ENCODE measurements around the gene XPO5. TPM values are rescaled to one million over a fixed set of nuclear protein-coding genes. Genes with fewer than 3 reads are reported as not detected.

Gene XPO5
- total and polyA plus RNA-seq, 7 donors: 12.3 to 40.1 (median 19.2) TPM

DNA sequence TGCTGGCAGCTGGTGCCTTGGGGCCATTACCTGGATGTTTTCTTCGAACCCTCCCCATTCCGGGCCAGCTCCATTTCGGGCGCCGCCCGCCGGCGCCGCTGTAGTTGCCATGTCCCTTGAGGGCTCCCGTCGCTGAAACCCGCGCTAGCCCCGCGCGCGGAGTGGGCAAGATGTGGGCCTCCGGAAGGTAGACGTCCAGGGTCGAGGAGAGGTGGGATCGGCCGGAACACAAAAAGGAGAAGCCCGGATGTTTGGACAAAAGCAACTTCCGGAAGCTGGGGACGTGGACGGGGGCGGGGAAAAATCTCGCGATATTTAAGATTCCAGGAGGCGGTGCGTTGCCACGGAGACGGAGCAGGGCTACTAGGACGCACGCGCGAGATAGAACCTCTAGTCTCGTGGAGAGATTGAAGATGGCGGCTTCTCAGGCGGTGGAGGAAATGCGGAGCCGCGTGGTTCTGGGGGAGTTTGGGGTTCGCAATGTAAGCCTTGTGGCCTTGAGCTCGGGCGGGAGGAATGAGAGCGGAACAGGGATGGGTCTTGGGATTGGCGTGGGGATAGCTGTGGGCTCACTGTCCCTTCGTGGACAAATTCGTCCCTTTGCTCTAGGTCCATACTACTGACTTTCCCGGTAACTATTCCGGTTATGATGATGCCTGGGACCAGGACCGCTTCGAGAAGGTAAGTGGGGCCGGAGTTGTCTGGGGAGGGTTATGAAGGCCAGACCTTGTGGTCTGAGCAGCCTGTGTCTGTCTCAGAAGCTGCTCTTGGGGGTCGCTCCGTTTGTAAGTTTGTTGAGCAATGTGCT is 58.9 kb downstream of the XPO5 start, which contains the start of the genes POLR1C and YIPF3:
POLR1C (plus strand) TSS at position 393 of the 808 bp plus-strand sequence; CDS start at position 414, 21 bp downstream.
YIPF3 (minus strand) TSS at position 230 of the 808 bp plus-strand sequence; CDS start at position 111, 119 bp downstream.
- Histone ChIP-seq H3K4me3 (peak within 1 kb of the TSS; percentile 94), H3K9me3 (no peaks in the 10 kb centered on the region), H3K4me1 (peaks cover 34% of the 10 kb centered on the region), H3K27me3 (ENCODE audit: insufficient read depth in 3 of 3, low read length in 2 of 3) (no peaks in the 10 kb centered on the region), H3K27ac (peak within 1 kb of the TSS; percentile 94), H3K36me3 (ENCODE audit: insufficient read depth in 1 of 2, low read depth in 1 of 2) (peaks cover 19 to 69% of the 10 kb centered on the region in 2 donors)
- intact Hi-C loops (cut with DNase I): loop anchor here in 1 of 2 donors (10.0 kb wide), 1 partner anchor 622 kb away; a partner anchor contains a TSS
- DNase-seq: peak; percentile 96 to 98
- peak; percentile 95 to 98 (median 97) for ATAC-seq
- WGBS, 3 donors: 0% methylated on average over 57 of the region's 57 CpGs
- TF ChIP-seq, protein P1, sequence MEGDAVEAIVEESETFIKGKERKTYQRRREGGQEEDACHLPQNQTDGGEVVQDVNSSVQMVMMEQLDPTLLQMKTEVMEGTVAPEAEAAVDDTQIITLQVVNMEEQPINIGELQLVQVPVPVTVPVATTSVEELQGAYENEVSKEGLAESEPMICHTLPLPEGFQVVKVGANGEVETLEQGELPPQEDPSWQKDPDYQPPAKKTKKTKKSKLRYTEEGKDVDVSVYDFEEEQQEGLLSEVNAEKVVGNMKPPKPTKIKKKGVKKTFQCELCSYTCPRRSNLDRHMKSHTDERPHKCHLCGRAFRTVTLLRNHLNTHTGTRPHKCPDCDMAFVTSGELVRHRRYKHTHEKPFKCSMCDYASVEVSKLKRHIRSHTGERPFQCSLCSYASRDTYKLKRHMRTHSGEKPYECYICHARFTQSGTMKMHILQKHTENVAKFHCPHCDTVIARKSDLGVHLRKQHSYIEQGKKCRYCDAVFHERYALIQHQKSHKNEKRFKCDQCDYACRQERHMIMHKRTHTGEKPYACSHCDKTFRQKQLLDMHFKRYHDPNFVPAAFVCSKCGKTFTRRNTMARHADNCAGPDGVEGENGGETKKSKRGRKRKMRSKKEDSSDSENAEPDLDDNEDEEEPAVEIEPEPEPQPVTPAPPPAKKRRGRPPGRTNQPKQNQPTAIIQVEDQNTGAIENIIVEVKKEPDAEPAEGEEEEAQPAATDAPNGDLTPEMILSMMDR (IDR thresholded peaks at IDR 0.05): no peak

DNA sequence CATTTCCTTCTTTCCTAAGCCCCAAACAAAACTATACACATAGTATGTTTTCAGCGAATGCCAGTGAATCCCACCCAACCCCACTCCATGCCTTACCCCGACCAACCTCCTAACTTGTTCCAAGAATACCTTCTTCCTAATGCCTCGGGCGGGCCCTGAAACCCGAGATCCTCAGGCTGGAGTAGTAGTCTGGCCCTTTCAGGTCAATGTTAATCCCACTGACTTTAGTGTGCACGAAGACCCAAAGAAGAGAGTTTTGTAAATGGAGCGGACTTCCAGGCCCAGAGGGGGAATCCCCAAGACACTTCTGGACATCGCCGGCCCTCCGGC is 59.5 kb downstream of the XPO5 start:
- H3K4me3 ChIP-seq: peak overlapping the region; percentile 94
- peaks cover 34% of the 10 kb centered on the region for H3K4me1 ChIP-seq
- H3K27ac ChIP-seq: peak overlapping the region; percentile 94
- WGBS, 3 donors: 0 to 1% (median 1%) methylated on average over 10 of the region's 10 CpGs
- H3K27me3 ChIP-seq (ENCODE audit: insufficient read depth in 3 of 3, low read length in 2 of 3): no peaks in the 10 kb centered on the region
- ATAC-seq (peak in 3 of 4 donors; percentile 11 to 58 (median 16)), DNase-seq (no peak)
- H3K36me3 ChIP-seq (ENCODE audit: insufficient read depth in 1 of 2, low read depth in 1 of 2): peaks cover 17 to 69% of the 10 kb centered on the region in 2 donors
- TF ChIP-seq, protein P1 (IDR thresholded peaks at IDR 0.05): no peak
- intact Hi-C loops (cut with DNase I): loop anchor here in 1 of 2 donors (10.0 kb wide), 1 partner anchor 622 kb away; a partner anchor contains a TSS
- no peaks in the 10 kb centered on the region for H3K9me3 ChIP-seq

DNA sequence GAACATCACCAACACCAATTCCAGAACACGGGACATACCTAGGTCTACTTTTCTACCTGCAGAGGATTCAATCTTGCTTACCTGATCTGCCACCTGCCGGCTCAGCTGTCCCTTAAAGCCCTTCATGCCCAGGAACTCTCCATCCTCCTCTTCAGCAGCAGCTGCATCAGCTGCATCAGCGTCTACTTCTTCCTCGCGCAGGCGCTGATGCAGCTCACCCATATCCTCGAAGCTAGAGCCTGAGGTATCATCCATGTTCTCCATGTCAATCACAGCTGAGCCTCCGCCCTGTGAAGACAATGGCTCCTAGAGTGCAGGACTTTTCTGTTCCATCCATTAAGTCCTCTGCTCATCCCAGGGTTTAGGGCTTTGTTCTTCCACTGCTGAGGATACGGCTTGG is 60.0 kb downstream of the XPO5 start:
- intact Hi-C loops (cut with DNase I): loop anchor here in 1 of 2 donors (10.0 kb wide), 1 partner anchor 621 kb away; a partner anchor contains a TSS
- H3K4me1 ChIP-seq: peaks cover 34% of the 10 kb centered on the region

DNA sequence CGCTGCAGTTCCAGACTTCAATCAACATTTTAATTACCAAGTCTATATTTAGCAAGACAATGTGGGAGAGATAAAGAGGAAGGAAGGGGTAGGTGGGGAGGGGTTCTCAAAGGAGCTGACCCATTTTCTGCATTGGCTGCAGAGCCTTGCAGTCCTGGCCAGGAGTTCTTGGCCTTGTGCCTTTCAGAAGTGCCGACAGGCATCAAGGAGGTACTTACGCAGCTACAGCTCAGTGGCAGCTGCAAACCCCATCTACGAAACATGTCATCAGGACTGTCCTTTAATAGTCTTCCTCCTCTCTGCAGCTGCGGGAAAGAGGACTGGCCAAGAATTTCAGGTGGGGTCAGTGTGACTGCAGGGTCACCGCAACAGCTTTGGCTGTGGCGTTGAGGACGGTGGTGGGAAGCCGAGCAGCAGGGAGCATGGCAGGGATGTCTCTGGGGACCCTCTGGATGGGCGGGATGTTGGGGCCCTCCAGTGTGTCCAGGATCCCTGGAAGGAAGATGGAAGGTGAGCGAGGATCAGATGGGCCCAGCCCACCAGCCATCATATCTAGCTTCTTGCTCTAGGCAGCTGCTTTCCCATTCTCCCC is 63.9 kb downstream of the XPO5 start:
- Histone ChIP-seq H3K27me3 (ENCODE audit: insufficient read depth in 3 of 3, low read length in 2 of 3) (peaks cover 0 to 9% (median 0%) of the 10 kb centered on the region in 3 donors), H3K4me1 (peaks cover 28% of the 10 kb centered on the region), H3K27ac (no peak overlapping the region), H3K36me3 (ENCODE audit: insufficient read depth in 1 of 2, low read depth in 1 of 2) (peaks cover 10 to 53% of the 10 kb centered on the region in 2 donors), H3K9me3 (no peaks in the 10 kb centered on the region), H3K4me3 (no peak overlapping the region)
- peak in 1 of 2 donors; percentile 46 for DNase-seq
- TF ChIP-seq, protein P1 (IDR thresholded peaks at IDR 0.05): no peak
- no peak for ATAC-seq
- 42 to 56% (median 44%) methylated on average over 10 to 11 of the region's 11 CpGs for WGBS, 3 donors
- intact Hi-C loops (cut with DNase I): loop anchor here in 1 of 2 donors (10.0 kb wide), 1 partner anchor 617 kb away; a partner anchor contains a TSS

More for the DNA sequence above, 60.0 kb downstream of the XPO5 start:
- no peak for ATAC-seq
- 63 to 72% (median 66%) methylated on average over 9 of the region's 9 CpGs for WGBS, 3 donors
- Histone ChIP-seq H3K4me3 (peak overlapping the region; percentile 94), H3K27me3 (ENCODE audit: insufficient read depth in 3 of 3, low read length in 2 of 3) (no peaks in the 10 kb centered on the region), H3K27ac (peak overlapping the region; percentile 94), H3K36me3 (ENCODE audit: insufficient read depth in 1 of 2, low read depth in 1 of 2) (peaks cover 14 to 69% of the 10 kb centered on the region in 2 donors), H3K9me3 (no peaks in the 10 kb centered on the region)
- no peak for DNase-seq
- TF ChIP-seq, protein P1 (IDR thresholded peaks at IDR 0.05): no peak
